LNCaP clone FGC (cell line): ENCODE measurements around the gene PAX7.

ENCODE experiments used
- DNase-seq: peaks from one replicate; pipeline ENCODE4 v3.0.0-alpha.2; 2011; ENCODE audit warnings: low read depth
- H3K4me3 ChIP-seq: 2 replicates; pipeline ENCODE4 v1.5.1; 2011; ENCODE audit warnings: mild to moderate bottlenecking, low read depth, low read length, control low read depth
- TF ChIP-seq, protein P1 (sequence below): IDR thresholded peaks from 2 replicates; pipeline ENCODE4 v1.5.1; 2012; ENCODE audit warnings: mild to moderate bottlenecking; ENCODE audit not compliant: control insufficient read depth, insufficient read depth; ENCODE audit errors: extremely low read depth

The PAX7 gene

GRCh38 chr1:18633422-18634155 lies 2.9 kb downstream of the PAX7 start:
- DNase-seq, result no peak
- TF ChIP-seq, protein P1, sequence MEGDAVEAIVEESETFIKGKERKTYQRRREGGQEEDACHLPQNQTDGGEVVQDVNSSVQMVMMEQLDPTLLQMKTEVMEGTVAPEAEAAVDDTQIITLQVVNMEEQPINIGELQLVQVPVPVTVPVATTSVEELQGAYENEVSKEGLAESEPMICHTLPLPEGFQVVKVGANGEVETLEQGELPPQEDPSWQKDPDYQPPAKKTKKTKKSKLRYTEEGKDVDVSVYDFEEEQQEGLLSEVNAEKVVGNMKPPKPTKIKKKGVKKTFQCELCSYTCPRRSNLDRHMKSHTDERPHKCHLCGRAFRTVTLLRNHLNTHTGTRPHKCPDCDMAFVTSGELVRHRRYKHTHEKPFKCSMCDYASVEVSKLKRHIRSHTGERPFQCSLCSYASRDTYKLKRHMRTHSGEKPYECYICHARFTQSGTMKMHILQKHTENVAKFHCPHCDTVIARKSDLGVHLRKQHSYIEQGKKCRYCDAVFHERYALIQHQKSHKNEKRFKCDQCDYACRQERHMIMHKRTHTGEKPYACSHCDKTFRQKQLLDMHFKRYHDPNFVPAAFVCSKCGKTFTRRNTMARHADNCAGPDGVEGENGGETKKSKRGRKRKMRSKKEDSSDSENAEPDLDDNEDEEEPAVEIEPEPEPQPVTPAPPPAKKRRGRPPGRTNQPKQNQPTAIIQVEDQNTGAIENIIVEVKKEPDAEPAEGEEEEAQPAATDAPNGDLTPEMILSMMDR, result no peak
- H3K4me3 ChIP-seq, result no peak overlapping the region

GRCh38 chr1:18634276-18634675 lies 3.6 kb downstream of the PAX7 start:
- no peak overlapping the region for H3K4me3 ChIP-seq
- no peak for DNase-seq
- TF ChIP-seq, protein P1, result no peak

GRCh38 chr1:18635070-18635577 lies 4.5 kb downstream of the PAX7 start:
- no peak for DNase-seq
- TF ChIP-seq, protein P1, result no peak
- H3K4me3 ChIP-seq, result no peak overlapping the region

DNA sequence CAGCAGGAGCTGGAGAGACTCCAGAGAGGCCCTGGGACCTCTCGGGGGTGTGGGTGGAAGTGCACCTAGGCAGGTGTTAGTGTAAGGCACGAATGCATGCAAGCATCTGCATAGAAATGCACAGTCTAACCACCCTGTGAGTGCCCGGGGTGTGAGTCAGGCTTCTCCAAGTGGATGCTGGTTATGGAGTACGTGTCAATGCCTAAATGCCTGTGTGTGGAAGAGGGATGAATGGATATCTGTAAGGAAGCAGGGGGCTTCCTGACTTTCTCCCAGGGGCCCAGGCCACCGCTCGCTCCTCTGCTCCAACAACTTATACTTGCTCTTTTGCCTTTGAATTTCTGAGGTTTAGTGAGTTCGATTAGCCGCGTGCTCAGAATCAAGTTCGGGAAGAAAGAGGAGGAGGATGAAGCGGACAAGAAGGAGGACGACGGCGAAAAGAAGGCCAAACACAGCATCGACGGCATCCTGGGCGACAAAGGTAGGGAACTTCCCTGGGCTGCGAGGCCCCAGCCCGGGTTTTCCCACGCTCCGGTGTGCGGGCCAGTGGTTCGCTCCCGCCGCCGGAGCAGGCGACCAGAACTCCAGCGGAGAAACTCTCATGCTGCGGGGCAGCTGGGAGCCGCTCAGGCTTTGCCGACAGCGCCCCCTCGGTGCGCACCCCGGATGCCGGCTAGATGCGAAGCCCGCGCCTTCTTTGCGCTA lies 5.4 kb downstream of the PAX7 start:
- TF ChIP-seq, protein P1, result no peak
- no peak overlapping the region for H3K4me3 ChIP-seq
- DNase-seq, result no peak

- TF ChIP-seq, protein P1, result no peak
- no peak overlapping the region for H3K4me3 ChIP-seq
- no peak for DNase-seq
Measured at GRCh38 chr1:18636596-18637508, 6.2 kb downstream of the PAX7 start.

GRCh38 chr1:18637511-18637960 lies 6.9 kb downstream of the PAX7 start:
- TF ChIP-seq, protein P1, result no peak
- DNase-seq, result no peak
- no peak overlapping the region for H3K4me3 ChIP-seq
